ENCODE results near the gene SPATA18.
A peak's percentile ranks its signal among the peaks of the same experiment; 100 is the strongest.
"Not testable (repeated sequence)": the region's sequence is repeated elsewhere in the genome, so short reads cannot be mapped to it uniquely, and the experiment has no call there.

The SPATA18 gene

DNA sequence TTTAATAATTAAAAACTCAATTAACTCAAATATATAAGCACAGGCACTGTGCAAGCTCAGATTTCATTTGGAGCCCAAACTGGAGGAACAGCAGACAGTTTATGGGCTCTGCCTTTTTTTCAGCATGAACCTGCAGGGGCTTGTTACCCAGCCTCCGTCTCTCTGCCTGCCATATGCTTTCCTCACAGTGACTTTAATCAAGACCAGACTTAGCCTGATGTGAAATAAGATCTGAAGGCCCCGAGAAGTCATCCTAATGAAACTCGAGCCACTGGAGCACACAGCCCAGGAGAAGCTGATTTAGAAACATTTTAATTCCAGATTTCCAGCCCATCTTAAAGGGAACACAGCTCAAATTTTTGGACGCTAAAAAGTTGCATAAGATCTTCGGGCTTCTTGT is 55.6 kb downstream of the SPATA18 start:
- peak; percentile 35 for DNase-seq (ENCODE audit: low read depth)

DNA sequence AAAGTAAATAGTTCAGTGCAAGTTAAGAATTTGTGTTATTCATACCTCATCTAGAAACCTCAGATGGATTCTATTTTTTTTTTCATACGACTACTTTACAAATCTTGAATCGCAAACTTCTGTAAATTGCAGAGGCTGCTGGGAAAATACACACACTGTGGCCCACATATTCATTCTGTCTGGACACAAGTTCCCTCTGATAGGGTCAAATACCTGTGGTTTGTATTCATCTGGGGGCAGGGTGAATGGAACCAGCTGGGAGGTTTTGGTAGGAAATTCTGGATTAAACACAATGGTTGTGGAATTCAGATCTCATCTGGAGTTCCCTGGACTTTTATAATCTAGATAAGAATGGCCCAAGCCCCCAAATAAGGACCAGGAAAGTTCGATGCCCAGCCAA is 56.2 kb downstream of the SPATA18 start:
- no peak for DNase-seq (ENCODE audit: low read depth)

DNA sequence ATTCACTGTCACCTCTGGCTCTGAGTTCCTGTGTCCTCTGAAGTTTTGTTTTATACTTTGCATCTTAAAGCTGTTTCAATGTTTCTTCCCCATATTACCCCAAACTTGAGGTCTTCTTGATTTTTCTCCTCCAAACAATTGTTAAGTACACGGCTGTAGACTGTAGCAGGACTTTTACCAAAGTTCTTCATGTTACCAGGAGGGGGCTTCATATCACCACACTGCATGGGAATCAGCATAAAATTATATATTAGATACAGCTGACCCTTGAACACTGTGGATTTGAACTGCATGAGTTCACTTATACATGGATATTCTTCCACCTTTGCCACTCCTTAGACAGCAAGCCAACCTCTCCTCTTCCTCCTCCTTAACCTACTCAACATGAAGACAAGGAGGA is 56.6 kb downstream of the SPATA18 start:
- DNase-seq (ENCODE audit: low read depth): no peak

DNA sequence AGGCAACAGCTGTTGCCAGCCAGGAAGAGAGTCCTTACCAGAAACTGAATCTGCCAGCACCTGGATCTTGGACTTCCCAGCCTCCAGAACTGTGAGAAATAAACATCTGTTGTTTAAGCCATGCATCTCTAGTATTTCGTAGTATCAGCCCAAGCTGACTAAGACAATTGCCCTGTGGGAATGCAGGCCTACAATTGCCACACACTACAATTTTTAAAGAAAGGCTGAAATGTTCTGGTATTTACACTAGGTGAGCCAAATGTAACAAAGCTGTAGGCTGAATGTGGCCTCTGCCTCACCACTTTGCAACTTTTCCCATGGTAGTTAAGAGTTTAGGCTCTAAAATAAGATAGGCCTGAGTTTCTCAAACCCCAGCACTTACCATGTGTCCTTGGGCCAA is 59.1 kb downstream of the SPATA18 start:
- DNase-seq (ENCODE audit: low read depth): no peak

DNA sequence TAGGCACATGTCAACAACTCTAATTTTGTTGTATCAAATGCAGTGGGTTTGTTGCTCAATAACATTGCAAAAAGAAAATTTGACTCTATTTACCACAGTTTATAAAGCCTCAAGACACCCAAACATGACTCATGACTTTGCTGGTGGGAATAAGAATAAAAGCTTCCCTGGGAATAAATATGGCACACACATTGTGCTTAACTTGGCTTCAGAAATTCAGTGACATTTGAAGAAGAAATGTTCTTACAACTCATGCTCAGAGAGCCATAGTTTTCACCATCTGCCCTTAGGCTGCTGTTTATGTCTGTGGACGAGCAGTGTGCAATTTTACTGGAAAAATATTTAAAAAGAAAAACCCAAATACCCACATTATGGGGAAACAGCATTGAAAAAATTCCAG is 60.9 kb downstream of the SPATA18 start:
- DNase-seq (ENCODE audit: low read depth): peak; percentile 42

DNA sequence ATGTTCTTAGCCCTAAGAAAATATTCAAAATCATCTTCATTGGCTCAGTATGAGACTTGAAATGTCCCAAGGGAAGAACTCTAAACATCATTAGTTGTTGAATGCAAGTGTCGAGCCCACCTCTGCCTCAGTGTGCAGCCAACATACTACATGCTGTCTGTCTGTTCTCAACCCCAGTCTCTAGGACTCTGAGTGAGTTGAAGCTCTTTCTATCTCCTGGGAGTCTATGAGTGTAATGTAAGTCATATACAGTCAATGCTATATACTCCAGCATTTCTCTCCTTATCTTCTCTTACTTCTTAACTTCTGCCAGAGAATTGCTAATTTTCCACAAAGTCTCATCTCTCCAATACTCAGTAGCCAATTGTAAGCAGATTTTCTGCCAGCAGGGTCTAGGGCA is 61.3 kb downstream of the SPATA18 start:
- no peak for DNase-seq (ENCODE audit: low read depth)

DNA sequence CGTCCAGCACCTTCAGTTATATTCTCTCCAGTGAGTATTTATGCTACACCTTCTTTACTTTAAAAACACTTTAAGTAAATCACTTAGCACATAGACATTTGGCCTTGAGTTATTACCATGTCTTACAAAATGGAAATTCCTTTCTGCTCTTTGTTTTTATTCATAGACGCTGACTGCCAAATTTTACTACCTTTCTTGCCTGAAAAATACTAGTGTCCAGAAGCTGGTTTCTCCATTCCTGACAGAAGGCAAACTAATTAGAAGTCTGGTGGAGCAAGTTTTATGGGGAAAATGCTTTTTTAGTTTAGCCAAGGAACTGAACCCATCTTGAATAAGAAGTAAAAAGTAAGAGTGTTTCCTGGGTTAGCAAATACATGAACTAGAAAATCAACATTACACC is 65.5 kb downstream of the SPATA18 start:
- no peak for DNase-seq (ENCODE audit: low read depth)

DNA sequence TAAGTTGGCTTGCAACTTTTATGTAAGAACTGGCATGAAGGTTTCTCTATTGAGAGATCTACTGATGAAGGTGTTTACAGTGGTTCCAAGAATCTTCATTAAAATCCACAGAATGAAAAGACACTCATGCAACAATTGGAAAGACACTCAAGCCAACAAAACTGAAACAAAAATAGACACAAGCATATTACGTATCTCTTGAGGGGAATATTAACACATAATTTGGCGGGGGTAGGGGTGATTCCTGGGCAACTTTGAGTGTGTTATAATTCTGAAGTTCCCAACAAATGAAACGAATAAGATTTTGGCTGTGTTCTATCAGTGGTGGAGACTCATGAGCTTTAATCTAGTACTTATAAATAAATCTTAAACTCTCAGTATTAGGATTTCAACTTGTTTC is 75.1 kb downstream of the SPATA18 start:
- no peak for DNase-seq (ENCODE audit: low read depth)

DNA sequence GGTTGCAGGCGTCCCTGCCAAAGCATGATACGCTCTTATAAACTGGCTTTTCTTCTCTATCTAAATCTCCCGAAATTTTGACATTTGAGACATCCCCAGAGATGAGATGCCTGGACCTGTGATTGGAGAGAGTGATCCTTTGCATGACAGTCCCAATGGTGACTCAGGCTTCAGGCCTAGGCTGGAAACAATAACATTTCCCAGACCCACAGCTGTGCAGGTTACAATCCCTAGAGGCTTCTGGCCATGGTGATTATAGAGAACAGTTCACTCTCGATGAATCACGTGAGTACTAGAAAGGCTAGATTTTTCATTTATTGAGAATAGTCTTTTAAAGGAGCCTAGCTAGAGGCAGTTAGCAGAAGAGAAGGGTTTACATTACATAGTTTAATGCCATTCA is 75.9 kb downstream of the SPATA18 start:
- DNase-seq (ENCODE audit: low read depth): peak; percentile 54

DNA sequence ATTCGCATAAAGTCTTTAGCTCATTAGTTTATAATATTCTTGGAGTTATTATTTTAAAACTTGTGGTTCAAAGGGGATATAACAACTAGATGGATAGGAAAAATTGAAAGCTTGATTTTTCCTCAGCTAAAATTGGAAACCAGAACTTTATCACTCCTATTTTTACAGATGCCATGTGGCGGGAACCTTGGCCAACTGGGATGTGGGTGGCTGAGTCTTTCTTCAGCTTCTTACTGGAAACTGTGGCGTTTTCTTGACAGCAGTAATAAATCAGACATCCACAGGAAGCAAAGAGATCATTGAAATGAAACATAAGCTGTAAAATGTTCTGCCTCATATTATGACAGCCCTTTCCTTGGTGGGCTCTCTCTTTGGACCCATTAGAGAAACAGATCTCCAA is 84.1 kb downstream of the SPATA18 start:
- no peak for DNase-seq (ENCODE audit: low read depth)

DNA sequence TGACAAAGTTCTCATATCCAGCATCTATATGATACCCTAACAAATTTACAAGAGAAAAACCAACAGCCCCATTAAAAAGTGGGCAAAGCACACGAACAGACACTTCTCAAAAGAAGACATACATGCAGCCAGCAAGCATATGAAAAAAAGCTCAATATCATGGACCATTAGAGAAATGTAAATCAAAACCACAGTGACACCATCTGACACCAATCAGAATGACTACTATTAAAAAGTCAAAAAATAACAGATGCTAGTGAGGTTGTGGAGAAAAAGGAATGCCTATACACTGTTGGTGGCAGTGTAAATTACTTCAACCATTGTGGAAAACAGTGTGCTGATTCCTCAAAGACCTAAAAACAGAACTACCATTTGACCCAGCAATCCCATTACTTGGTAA is 86.0 kb downstream of the SPATA18 start:
- DNase-seq (ENCODE audit: low read depth): not testable (repeated sequence)

DNA sequence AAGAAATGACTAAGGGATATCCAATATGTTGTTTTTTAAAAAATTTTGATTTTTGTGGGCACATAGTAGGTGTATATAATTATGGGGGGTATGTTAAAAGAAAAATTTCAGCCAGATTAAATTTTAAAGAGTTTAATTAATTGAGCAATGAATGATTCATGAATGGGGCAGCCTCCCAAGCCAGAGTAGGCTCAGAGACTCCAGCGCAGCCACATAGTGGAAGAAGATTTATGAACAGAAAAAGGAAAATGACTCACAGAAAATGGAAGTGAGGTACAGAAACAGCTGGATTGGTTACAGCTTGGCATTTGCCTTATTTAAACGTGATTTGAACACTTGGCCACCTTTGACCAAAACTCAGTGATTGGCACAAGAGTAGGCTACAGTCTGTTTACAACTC is 91.7 kb downstream of the SPATA18 start:
- DNase-seq (ENCODE audit: low read depth): no peak

DNA sequence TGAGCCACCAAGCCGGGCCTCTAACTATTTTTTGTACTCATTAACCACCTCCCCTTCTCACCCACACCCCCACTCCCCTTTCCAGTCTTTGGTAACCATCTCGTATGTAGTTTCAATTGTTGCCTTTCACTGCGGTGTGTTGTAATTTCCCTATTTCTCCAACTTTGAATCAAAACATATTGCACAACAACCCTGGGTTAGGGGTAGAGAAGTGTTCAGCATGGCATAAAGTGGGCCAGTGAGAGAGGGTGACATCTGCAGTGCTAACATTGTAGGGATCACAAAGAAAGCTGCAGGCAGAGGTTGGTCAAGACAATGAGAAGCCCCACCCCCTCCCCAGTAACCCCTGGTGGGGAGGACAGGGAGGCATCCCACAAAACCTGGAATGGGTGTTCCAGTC is 92.7 kb downstream of the SPATA18 start:
- no peak for DNase-seq (ENCODE audit: low read depth)

DNA sequence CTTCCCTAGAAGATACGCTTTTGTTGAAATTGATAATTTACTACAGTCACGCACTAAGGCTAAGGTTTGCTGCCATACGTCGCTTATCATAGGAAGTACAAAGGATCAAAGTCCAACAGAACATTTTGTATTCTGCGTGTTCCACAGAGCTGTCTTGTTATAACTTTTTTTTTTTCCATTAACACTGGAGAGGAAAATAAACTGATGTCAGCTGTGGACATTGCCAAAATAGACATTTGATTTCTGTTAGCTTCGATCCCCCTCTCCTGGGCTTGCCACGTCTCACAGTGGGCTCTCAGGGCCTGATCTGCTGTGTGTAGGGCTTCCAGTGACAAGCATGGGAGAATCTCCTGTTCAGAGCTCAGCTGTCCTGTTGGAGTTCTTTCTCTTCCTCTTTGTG is 93.3 kb downstream of the SPATA18 start:
- no peak for DNase-seq (ENCODE audit: low read depth)

Measured in GM04504 (cell line).